ENCODE data around the gene GSS.

GSS gene

GRCh38 chr20:34970193-34970840 lies 14.7 kb upstream of the GSS start:
- no peak for DNase-seq (ENCODE audit: low spot score)
- in situ Hi-C loops (cut with MboI; ENCODE audit: low sequenced_read_pairs, unreplicated experiment), result no loop called here
- TF ChIP-seq CTCF (IDR thresholded peaks at IDR 0.05; ENCODE audit: borderline replicate concordance, control extremely low read depth, extremely low read depth, insufficient read depth, missing control alignments), result no peak

GRCh38 chr20:34968042-34968775 lies 12.6 kb upstream of the GSS start:
- in situ Hi-C loops (cut with MboI; ENCODE audit: low sequenced_read_pairs, unreplicated experiment), result no loop called here
- no peak for DNase-seq (ENCODE audit: low spot score)
- no peak for TF ChIP-seq CTCF (IDR thresholded peaks at IDR 0.05; ENCODE audit: borderline replicate concordance, control extremely low read depth, extremely low read depth, insufficient read depth, missing control alignments)

GRCh38 chr20:34967421-34967820 lies 11.8 kb upstream of the GSS start:
- TF ChIP-seq CTCF (IDR thresholded peaks at IDR 0.05; ENCODE audit: borderline replicate concordance, control extremely low read depth, extremely low read depth, insufficient read depth, missing control alignments), result no peak
- in situ Hi-C loops (cut with MboI; ENCODE audit: low sequenced_read_pairs, unreplicated experiment), result no loop called here
- no peak for DNase-seq (ENCODE audit: low spot score)

DNA sequence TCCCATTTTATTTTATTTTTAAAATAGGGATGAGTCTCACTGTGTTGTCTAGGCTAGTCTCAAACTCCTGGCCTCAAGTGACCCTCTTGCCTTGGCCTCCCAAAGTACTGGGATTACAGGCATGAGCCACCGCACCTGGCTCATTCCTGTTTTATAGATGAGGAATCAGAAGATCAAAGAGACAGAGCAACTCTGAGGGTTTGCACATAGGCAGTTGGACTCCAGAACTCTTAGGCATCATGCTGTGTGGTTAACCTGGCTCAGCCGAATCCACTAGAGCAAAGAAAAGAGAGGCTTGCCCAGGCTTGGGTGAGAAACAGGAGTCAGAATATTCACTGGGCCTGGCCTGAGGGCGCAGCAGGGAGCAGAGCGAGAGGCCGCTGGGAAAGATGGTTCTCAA lies 9.4 kb upstream of the GSS start:
- in situ Hi-C loops (cut with MboI; ENCODE audit: low sequenced_read_pairs, unreplicated experiment), result no loop called here
- TF ChIP-seq CTCF (IDR thresholded peaks at IDR 0.05; ENCODE audit: borderline replicate concordance, control extremely low read depth, extremely low read depth, insufficient read depth, missing control alignments), result no peak

GRCh38 chr20:34964486-34964885 lies 8.9 kb upstream of the GSS start:
- no peak for DNase-seq (ENCODE audit: low spot score)
- in situ Hi-C loops (cut with MboI; ENCODE audit: low sequenced_read_pairs, unreplicated experiment), result no loop called here
- TF ChIP-seq CTCF (IDR thresholded peaks at IDR 0.05; ENCODE audit: borderline replicate concordance, control extremely low read depth, extremely low read depth, insufficient read depth, missing control alignments), result no peak

More for the DNA sequence above, 9.4 kb upstream of the GSS start:
- no peak for DNase-seq (ENCODE audit: low spot score)

- no peak for TF ChIP-seq CTCF (IDR thresholded peaks at IDR 0.05; ENCODE audit: borderline replicate concordance, control extremely low read depth, extremely low read depth, insufficient read depth, missing control alignments)
- DNase-seq (ENCODE audit: low spot score), result no peak
- in situ Hi-C loops (cut with MboI; ENCODE audit: low sequenced_read_pairs, unreplicated experiment), result no loop called here
These were observed 1.3 kb upstream of the GSS start for GRCh38 chr20:34956751-34957472.
